Spleen (tissue), 7 donors: ENCODE results near the gene TRPM5.

Experiments
- CTCF ChIP-seq, 11 experiments: fragments of 200-600 bp in 7 of 11; fragments of 450-650 bp in 4 of 11; sonication (generic) in 4 of 11; IDR thresholded peaks in 8 of 11; conservative IDR thresholded peaks in 3 of 11; 1 replicate in 7 of 11; 2 replicates in 4 of 11; pipeline versions ENCODE4 v1.4.0 to v1.8.0; 2016 to 2021; ENCODE audit warnings: antibody characterized with exemption in 11 of 11, inconsistent platforms in 4 of 11, mild to moderate bottlenecking in 1 of 11
- POLR2AphosphoS5 ChIP-seq, 3 donors: sonication (generic); formaldehyde crosslinking; IDR thresholded peaks; one replicate each; pipeline ENCODE4 v1.5.1; 2017; ENCODE audit warnings: antibody characterized with exemption in 3 of 3
- donor health status: DM: no; HTN: no; CAD: no; lungs with moderate emphysema.
- donor health status: DM: no; HTN: no; CAD: no.
- donor health status: DM: no; HTN: no; CAD: no.

GRCh38 chr11:2470495-2470894 lies 26.2 kb upstream of the TRPM5 start:
- TF ChIP-seq CTCF (IDR thresholded peaks at IDR 0.05 in 8 of 11, conservative IDR thresholded peaks at IDR 0.05 in 3 of 11) (no peak), POLR2AphosphoS5 (IDR thresholded peaks at IDR 0.05) (no peak)
